Astrocyte (in vitro differentiated cells and primary cell): ENCODE measurements around the gene SETMAR.

Source experiments
- CTCF ChIP-seq: IDR thresholded peaks from 2 replicates; pipeline ENCODE4 v1.5.1; 2011; ENCODE audit warnings: low read depth, mild to moderate bottlenecking, inconsistent platforms, low read length, moderate library complexity; ENCODE audit not compliant: insufficient read depth
- EZH2 ChIP-seq: IDR thresholded peaks from 2 replicates; pipeline ENCODE4 v1.6.1; 2012; ENCODE audit warnings: mild to moderate bottlenecking, low read length, inconsistent platforms; ENCODE audit not compliant: insufficient read depth

- TF ChIP-seq CTCF (no peak), EZH2 (no peak)
Measured at GRCh38 chr3:4270720-4271119, 32.4 kb upstream of the SETMAR start.
